IMR-90 (cell line): Measurements from ENCODE around the gene FAM174C. TPM values are rescaled to one million over a fixed set of nuclear protein-coding genes. Genes with fewer than 3 reads are reported as not detected.

Experiments
- ATAC-seq: fragments of 200-7000 bp; cut with Tn5 transposase; 2 replicates; pipeline ENCODE4 v1.9.1; 2020; ENCODE audit warnings: low read depth, mild to moderate bottlenecking, moderate library complexity
- BruUV-seq: library from RNA; stranded (reverse); fragments of 400-500 nt; replicated peaks from 2 replicates; lab custom pipeline; 2021; lab: Mats Ljungman, UMichigan
- CTCF ChIA-PET: fragments of 300-600 bp; formaldehyde crosslinking; extraction: SDS; loops from one replicate; lab custom pipeline; 2021; ENCODE audit warnings: antibody characterized with exemption; lab: Yijun Ruan, JAX
- POLR2A ChIA-PET: fragments of 300-600 bp; sonication (Branson Sonifier 250); formaldehyde crosslinking; loops from one replicate; lab custom pipeline; 2022; ENCODE audit warnings: antibody characterized with exemption; ENCODE audit not compliant: unreplicated experiment; lab: Charles Lee
- DNase-seq: peaks from one replicate; pipeline ENCODE4 v3.0.0; 2013
- H2AFZ ChIP-seq: replicated peaks from 2 replicates; pipeline ENCODE3; 2013; ENCODE audit warnings: low read length, mild to moderate bottlenecking; ENCODE audit not compliant: poor library complexity
- H2AK5ac ChIP-seq: 2 replicates; pipeline ENCODE4 v1.6.1; 2013; ENCODE audit warnings: low read depth, low read length, inconsistent platforms
- H2AK9ac ChIP-seq: replicated peaks from 2 replicates; pipeline ENCODE3; 2013; ENCODE audit warnings: mild to moderate bottlenecking, low read depth, low read length, moderate library complexity; ENCODE audit not compliant: poor library complexity
- H2BK120ac ChIP-seq: 2 replicates; pipeline ENCODE4 v1.6.1; 2013; ENCODE audit warnings: low read depth, low read length, inconsistent platforms
- H2BK15ac ChIP-seq: 3 replicates; pipeline ENCODE4 v1.6.1; 2013; ENCODE audit warnings: low read depth, low read length, inconsistent platforms
- H2BK20ac ChIP-seq: 2 replicates; pipeline ENCODE4 v1.6.1; 2013; ENCODE audit warnings: low read depth, mild to moderate bottlenecking, inconsistent platforms, low read length, moderate library complexity
- H2BK5ac ChIP-seq: 2 replicates; pipeline ENCODE4 v1.6.1; 2013; ENCODE audit warnings: mild to moderate bottlenecking, low read depth, low read length, inconsistent platforms; ENCODE audit not compliant: poor library complexity, severe bottlenecking
- H3K14ac ChIP-seq: replicated peaks from 2 replicates; pipeline ENCODE4 v1.6.1; 2013; ENCODE audit warnings: low read depth, low read length, inconsistent platforms
- H3K18ac ChIP-seq: 2 replicates; pipeline ENCODE4 v1.6.1; 2013; ENCODE audit warnings: low read depth, low read length, control low read depth
- H3K23ac ChIP-seq: 2 replicates; pipeline ENCODE4 v1.6.1; 2013; ENCODE audit warnings: low read depth, low read length, inconsistent platforms
- H3K27ac ChIP-seq: 2 replicates; pipeline ENCODE4 v1.5.1; 2013; ENCODE audit warnings: mild to moderate bottlenecking, control low read depth, low read length; ENCODE audit not compliant: insufficient read depth
- H3K27me3 ChIP-seq: 2 replicates; pipeline ENCODE4 v1.6.1; 2013; ENCODE audit warnings: low read length; ENCODE audit not compliant: control insufficient read depth, insufficient read depth
- H3K36me3 ChIP-seq: 2 replicates; pipeline ENCODE4 v1.6.1; 2013; ENCODE audit warnings: low read length, mixed read lengths; ENCODE audit not compliant: control insufficient read depth, insufficient read depth
- H3K4ac ChIP-seq: 2 replicates; pipeline ENCODE4 v1.6.1; 2013; ENCODE audit warnings: low read depth, low read length, inconsistent platforms
- H3K4me1 ChIP-seq: 2 replicates; pipeline ENCODE4 v1.6.1; 2013; ENCODE audit warnings: low read length, mixed read lengths; ENCODE audit not compliant: control insufficient read depth, insufficient read depth
- H3K4me2 ChIP-seq: 2 replicates; pipeline ENCODE4 v1.6.1; 2013; ENCODE audit warnings: low read depth, mild to moderate bottlenecking, control low read depth, low read length, moderate library complexity
- H3K4me3 ChIP-seq: 2 replicates; pipeline ENCODE4 v1.5.1; 2013; ENCODE audit warnings: low read depth, mild to moderate bottlenecking, control low read depth, low read length, moderate library complexity; ENCODE audit not compliant: insufficient read depth
- H3K56ac ChIP-seq: 2 replicates; pipeline ENCODE4 v1.6.1; 2013; ENCODE audit warnings: low read length, inconsistent platforms; ENCODE audit not compliant: insufficient read depth; ENCODE audit errors: extremely low read depth
- H3K79me1 ChIP-seq, 2 experiments: 2 replicates each; pipeline ENCODE4 v1.6.1; 2013; ENCODE audit warnings: low read length in 2 of 2, inconsistent platforms in 1 of 2, low read depth in 1 of 2
- H3K9ac ChIP-seq: 2 replicates; pipeline ENCODE4 v1.6.1; 2013; ENCODE audit warnings: low read depth, low read length, control low read depth
- H3K9me1 ChIP-seq: 2 replicates; pipeline ENCODE4 v1.6.1; 2013; ENCODE audit warnings: low read length, inconsistent platforms; ENCODE audit not compliant: insufficient read depth
- H3K9me3 ChIP-seq: 2 replicates; pipeline ENCODE4 v1.6.1; 2013; ENCODE audit warnings: low read length; ENCODE audit not compliant: control insufficient read depth, insufficient read depth
- H4K20me1 ChIP-seq: 2 replicates; pipeline ENCODE4 v1.6.1; 2013; ENCODE audit warnings: low read length, inconsistent platforms; ENCODE audit not compliant: insufficient read depth
- H4K5ac ChIP-seq: 2 replicates; pipeline ENCODE4 v1.6.1; 2013; ENCODE audit warnings: mild to moderate bottlenecking, low read depth, low read length, control low read depth
- H4K8ac ChIP-seq, 2 experiments: 2 replicates each; pipeline ENCODE4 v1.6.1; 2013; ENCODE audit warnings: low read depth in 2 of 2, low read length in 2 of 2, control low read depth in 1 of 2, inconsistent platforms in 1 of 2
- H4K91ac ChIP-seq: 2 replicates; pipeline ENCODE4 v1.6.1; 2013; ENCODE audit warnings: low read depth, low read length, inconsistent platforms; ENCODE audit not compliant: insufficient read depth
- CEBPB ChIP-seq: IDR thresholded peaks from 2 replicates; pipeline ENCODE4 v1.6.1; 2012; ENCODE audit warnings: low read depth, low read length, improper control_type of control experiment
- FOS ChIP-seq: fragments of 150-350 bp; IDR thresholded peaks from 2 replicates; pipeline ENCODE4 v1.6.1; 2016; ENCODE audit warnings: low read depth, low read length
- NFE2L2 ChIP-seq: fragments of 150-350 bp; IDR thresholded peaks from 2 replicates; pipeline ENCODE4 v1.6.1; 2016; ENCODE audit warnings: low read depth, mild to moderate bottlenecking, low read length
- POLR2A ChIP-seq: IDR thresholded peaks from 2 replicates; pipeline ENCODE4 v1.6.1; 2012; ENCODE audit warnings: mild to moderate bottlenecking, low read depth, low read length
- WGBS, 2 experiments: methylation state at CpG; one replicate each; pipeline versions ENCODE4 v1.1.5 to v1.1.7; 2013; ENCODE audit warnings: missing lambda C conversion rate in 2 of 2; ENCODE audit not compliant: insufficient read length in 1 of 2; ENCODE audit errors: extremely low coverage in 2 of 2; 5-methylcytosine and 5-hydroxymethylcytosine counted together
- dilution Hi-C: fragments of 300-500 bp; cut with HindIII; formaldehyde crosslinking; loops from one replicate; pipeline ENCODE4 v1.14.3; 2018; ENCODE audit warnings: low sequenced_read_pairs; ENCODE audit not compliant: unreplicated experiment
- in situ Hi-C: fragments of 300-500 bp; cut with MboI; formaldehyde crosslinking; loops from 3 replicates; pipeline ENCODE4 v1.14.3; 2019; ENCODE audit warnings: low sequenced_read_pairs, inconsistent platforms, mixed read lengths
- intact Hi-C: fragments of 100-400 bp; cut with micrococcal nuclease; formaldehyde crosslinking; loops from 2 replicates; pipeline ENCODE4 v1.10.0; 2022
- polyA plus RNA-seq, 3 experiments: library from polyadenylated mRNA; depleted of rRNA; stranded (reverse); fragments of >200 nt; gene quantifications; 2 replicates each; pipeline ENCODE4 v1.2.3, GENCODE V29; 2012; ENCODE audit warnings: low replicate concordance in 1 of 3
- total RNA-seq: library from RNA; depleted of rRNA; stranded (reverse); fragments of >200 nt; gene quantifications from 2 replicates; pipeline ENCODE4 v1.2.3, GENCODE V29; 2012
- TF ChIP-seq, protein P1 (sequence below): conservative IDR thresholded peaks from 2 replicates; pipeline ENCODE4 v1.5.1; 2012; ENCODE audit warnings: mild to moderate bottlenecking, low read depth, low read length, improper control_type of control experiment

The FAM174C gene
- total and polyA plus RNA-seq, 2 of the 4 experiments (the other 2 are of a cell fraction): 7.5 to 61.8 TPM

DNA sequence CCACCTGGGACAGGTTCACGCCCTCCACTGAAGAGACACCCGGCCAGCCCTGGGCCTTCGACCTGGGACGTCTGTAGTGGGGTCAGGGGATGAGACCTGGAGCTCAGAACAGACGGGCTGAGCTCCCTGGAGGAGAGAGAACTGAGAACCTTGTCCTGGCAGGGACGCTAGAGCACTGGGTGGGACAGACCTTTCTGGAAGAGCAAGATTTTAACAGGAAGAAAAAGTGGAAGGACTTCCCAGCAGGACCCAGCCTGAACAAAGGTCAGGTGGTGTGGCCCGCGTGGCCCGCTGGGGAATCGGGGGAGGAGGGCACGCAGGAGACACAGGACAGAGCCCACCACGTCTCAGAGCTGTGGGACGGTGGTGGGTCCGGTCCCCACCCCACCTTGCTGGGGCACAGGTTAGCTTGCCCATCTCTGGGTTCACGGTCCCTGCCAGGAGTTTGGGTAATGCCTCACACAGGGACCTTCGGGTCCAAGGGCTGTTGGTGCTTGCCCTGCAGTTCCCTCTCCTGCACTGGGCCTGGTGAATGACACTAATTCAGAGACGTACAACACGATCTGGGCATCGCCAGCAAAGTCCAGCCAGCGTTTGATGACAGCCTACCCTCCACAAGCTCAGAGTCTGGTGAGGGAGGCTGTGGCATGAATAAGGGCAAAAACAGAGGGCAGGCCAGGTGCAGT, 9.1 kb downstream of the FAM174C start:
- no peak overlapping the region for H3K4ac ChIP-seq
- no peak overlapping the region for H3K4me2 ChIP-seq
- no peak overlapping the region for H3K4me3 ChIP-seq
- H3K14ac ChIP-seq: no peak overlapping the region
- ChIA-PET CTCF (no interaction called here), POLR2A (interaction anchor here (1.0 kb wide), 1 partner anchor 9 kb away, joined by 5 read pairs; the partner anchor contains the start of gene FAM174C)
- H3K18ac ChIP-seq: no peak overlapping the region
- H2BK15ac ChIP-seq: no peak overlapping the region
- no peak overlapping the region for H2BK20ac ChIP-seq
- H3K56ac ChIP-seq: no peak overlapping the region
- no peak overlapping the region for H4K91ac ChIP-seq
- WGBS, 2 experiments: 85% methylated on average over 10 of the region's 20 CpGs; no CpG with 5 or more reads in 1 of the 2 experiments
- no TSS peak for BruUV-seq
- no peak for DNase-seq
- H2BK120ac ChIP-seq: no peak overlapping the region
- ATAC-seq: no peak
- no peaks in the 10 kb centered on the region for H3K4me1 ChIP-seq
- no peak overlapping the region for H3K23ac ChIP-seq
- no peak for TF ChIP-seq NFE2L2
- TF ChIP-seq FOS: no peak
- TF ChIP-seq POLR2A: no peak
- TF ChIP-seq, protein P1, sequence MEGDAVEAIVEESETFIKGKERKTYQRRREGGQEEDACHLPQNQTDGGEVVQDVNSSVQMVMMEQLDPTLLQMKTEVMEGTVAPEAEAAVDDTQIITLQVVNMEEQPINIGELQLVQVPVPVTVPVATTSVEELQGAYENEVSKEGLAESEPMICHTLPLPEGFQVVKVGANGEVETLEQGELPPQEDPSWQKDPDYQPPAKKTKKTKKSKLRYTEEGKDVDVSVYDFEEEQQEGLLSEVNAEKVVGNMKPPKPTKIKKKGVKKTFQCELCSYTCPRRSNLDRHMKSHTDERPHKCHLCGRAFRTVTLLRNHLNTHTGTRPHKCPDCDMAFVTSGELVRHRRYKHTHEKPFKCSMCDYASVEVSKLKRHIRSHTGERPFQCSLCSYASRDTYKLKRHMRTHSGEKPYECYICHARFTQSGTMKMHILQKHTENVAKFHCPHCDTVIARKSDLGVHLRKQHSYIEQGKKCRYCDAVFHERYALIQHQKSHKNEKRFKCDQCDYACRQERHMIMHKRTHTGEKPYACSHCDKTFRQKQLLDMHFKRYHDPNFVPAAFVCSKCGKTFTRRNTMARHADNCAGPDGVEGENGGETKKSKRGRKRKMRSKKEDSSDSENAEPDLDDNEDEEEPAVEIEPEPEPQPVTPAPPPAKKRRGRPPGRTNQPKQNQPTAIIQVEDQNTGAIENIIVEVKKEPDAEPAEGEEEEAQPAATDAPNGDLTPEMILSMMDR: no peak
- no peak for TF ChIP-seq CEBPB
- no peak overlapping the region for H4K8ac ChIP-seq
- H3K9ac ChIP-seq: no peak overlapping the region
- H2AK9ac ChIP-seq: peak overlapping the region; percentile 37
- H3K9me1 ChIP-seq: no peaks in the 10 kb centered on the region
- H3K27ac ChIP-seq: no peak overlapping the region
- no peaks in the 10 kb centered on the region for H3K9me3 ChIP-seq
- dilution Hi-C loops: no loop called here
- peaks cover 16% of the 10 kb centered on the region for H4K20me1 ChIP-seq
- intact Hi-C loops: loop anchor here (2.0 kb wide), 1 partner anchor 94 kb away; no protein-coding TSS in a partner anchor
- in situ Hi-C loops: loop anchor here (5.0 kb wide), 1 partner anchor 78 kb away; no protein-coding TSS in a partner anchor
- H2AK5ac ChIP-seq: no peak overlapping the region
- no peaks in the 10 kb centered on the region for H3K36me3 ChIP-seq
- no peak overlapping the region for H4K5ac ChIP-seq
- H2AFZ ChIP-seq: no peak overlapping the region
- peaks cover 41% of the 10 kb centered on the region for H3K27me3 ChIP-seq
- H2BK5ac ChIP-seq: no peak overlapping the region
- peaks cover 0 to 10% of the 10 kb centered on the region in 2 experiments; a peak in 1 of 4 replicates for H3K79me1 ChIP-seq
